Measurements from ENCODE around the gene VAMP3.

Gene VAMP3

DNA sequence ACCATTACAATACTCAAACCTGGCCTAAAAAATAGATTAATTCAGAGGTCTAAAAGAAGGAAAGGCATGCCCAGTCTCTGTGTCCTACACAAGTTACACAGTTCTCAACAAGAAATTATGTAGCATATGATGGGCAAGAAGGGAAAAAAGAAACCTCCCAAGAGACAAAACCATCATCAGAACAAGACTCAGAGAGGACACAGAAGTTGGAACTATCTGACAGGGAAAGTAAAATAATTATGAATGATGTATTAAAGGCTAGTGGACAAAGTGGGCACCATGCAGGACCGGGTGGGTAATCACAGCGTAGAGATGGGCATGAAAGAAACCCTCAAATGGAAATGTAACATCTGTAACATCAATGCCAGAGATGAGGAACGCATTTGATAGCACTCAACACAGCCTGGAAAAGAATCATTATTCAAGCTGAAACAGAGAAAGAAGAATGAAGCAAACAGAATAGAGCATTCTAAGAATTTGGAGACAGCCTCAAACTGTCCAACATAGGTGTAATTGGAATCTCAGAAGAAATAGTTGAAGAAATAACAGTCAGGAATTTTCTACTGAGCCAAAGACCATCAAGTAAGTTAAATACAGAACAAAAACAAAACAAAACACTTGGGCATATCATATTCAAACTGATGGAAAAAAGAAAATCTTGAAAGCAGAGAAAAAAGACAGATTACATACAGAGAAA, 42.7 kb downstream of the VAMP3 start:
- DNase-seq: no peak

GRCh38 chr1:7821282-7821681, 50.2 kb downstream of the VAMP3 start:
- DNase-seq: no peak

- no peak for DNase-seq
Measured at GRCh38 chr1:7824701-7825100, 53.6 kb downstream of the VAMP3 start.

DNA sequence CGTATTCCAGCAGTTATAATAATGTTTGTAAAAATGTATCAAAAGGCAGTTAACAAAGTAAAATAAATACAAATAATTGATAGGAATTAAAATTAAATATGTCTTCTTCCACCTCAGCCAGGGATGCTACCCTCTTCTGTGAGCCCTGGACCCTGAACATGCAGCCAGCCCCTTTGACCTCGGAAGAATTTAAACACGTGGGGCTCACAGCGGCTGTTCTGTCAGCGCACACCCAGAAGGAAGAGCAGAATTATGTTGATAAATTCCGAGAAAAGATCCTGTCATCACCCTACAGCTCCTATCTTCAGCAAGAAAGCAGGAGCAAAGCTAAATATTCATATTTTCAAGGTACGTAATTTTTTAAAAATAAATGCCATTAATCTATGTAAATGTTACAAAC, 55.3 kb downstream of the VAMP3 start:
- no peak for DNase-seq

GRCh38 chr1:7827126-7827955, 56.2 kb downstream of the VAMP3 start:
- DNase-seq: peak; percentile 48

Data from fibroblast of skin of back (primary cell).